Measurements from ENCODE around the gene FGF22.

- TF ChIP-seq POLR2A (IDR thresholded peaks at IDR 0.05; ENCODE audit: extremely low read depth, insufficient read length): no peak
- no peak for TF ChIP-seq CTCF (IDR thresholded peaks at IDR 0.05; ENCODE audit: low read depth, low read length)
- no peak for TF ChIP-seq MAX (IDR thresholded peaks at IDR 0.05; ENCODE audit: low read depth, low read length)
- TF ChIP-seq MYC (IDR thresholded peaks at IDR 0.05; ENCODE audit: low read depth, low read length): no peak
These were observed 18.6 kb downstream of the FGF22 start for GRCh38 chr19:658059-658839.

Data from NB4 (cell line).